PC-3 (cell line): ENCODE data around the gene IGSF21.

Source experiments
- EZH2phosphoT487 ChIP-seq: fragments of 300-600 bp; sonication (generic); IDR thresholded peaks from 2 replicates; pipeline ENCODE4 v1.6.1; 2018; ENCODE audit warnings: mild to moderate bottlenecking, antibody characterized with exemption, low read length, borderline replicate concordance
- TF ChIP-seq, protein P1 (sequence below): fragments of 300-600 bp; sonication (generic); conservative IDR thresholded peaks from 2 replicates; pipeline ENCODE4 v1.5.1; 2017; ENCODE audit warnings: antibody characterized with exemption, low read depth, mild to moderate bottlenecking, low read length

DNA sequence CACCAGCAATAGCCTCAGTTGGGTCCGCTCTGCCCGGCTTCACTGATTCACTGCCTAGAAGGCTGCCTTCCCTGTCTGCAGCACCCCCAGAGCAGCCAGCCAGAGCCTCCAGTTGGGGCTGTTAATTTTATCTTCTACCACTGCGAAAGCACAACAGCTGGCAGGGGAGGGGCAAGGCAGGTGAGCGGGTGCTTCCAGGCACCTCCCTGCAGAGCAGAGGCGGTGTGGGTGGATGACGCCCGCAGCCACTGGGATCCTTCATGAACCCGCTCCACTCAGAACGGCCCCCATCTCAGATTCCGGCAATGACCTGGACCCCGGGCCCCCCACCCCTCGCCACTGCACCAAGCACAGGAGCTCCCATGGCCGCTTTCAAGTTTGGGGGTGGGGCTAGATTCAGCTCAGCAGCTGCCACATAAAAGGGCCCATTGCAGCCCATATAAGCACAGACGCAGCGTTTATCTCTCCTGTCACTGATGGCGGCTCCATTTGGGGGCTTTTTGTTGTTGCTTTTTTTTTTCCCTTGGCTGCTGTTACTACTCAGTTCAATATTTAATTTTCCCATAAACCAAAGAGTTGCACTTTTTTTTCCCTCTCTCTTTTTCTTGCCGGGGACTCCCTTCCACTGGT lies 245.2 kb downstream of the IGSF21 start:
- TF ChIP-seq, protein P1, sequence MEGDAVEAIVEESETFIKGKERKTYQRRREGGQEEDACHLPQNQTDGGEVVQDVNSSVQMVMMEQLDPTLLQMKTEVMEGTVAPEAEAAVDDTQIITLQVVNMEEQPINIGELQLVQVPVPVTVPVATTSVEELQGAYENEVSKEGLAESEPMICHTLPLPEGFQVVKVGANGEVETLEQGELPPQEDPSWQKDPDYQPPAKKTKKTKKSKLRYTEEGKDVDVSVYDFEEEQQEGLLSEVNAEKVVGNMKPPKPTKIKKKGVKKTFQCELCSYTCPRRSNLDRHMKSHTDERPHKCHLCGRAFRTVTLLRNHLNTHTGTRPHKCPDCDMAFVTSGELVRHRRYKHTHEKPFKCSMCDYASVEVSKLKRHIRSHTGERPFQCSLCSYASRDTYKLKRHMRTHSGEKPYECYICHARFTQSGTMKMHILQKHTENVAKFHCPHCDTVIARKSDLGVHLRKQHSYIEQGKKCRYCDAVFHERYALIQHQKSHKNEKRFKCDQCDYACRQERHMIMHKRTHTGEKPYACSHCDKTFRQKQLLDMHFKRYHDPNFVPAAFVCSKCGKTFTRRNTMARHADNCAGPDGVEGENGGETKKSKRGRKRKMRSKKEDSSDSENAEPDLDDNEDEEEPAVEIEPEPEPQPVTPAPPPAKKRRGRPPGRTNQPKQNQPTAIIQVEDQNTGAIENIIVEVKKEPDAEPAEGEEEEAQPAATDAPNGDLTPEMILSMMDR = no peak
- TF ChIP-seq EZH2phosphoT487 = no peak
